ENCODE data around the gene HENMT1. TPM values are rescaled to one million over a fixed set of nuclear protein-coding genes. Genes with fewer than 3 reads are reported as not detected.
A peak's percentile ranks its signal among the peaks of the same experiment; 100 is the strongest.

The HENMT1 gene
- total and polyA plus RNA-seq, 9 of the 15 experiments (the other 6 are each of a cell fraction or from before 2014, with no cell fraction given) = not detected

GRCh38 chr1:108691942-108692723, 31.2 kb upstream of the HENMT1 start, which contains the start of gene PRPF38B (continued):
- TF ChIP-seq FOXP4 (CRISPR knock-in tag; IDR thresholded peaks at IDR 0.05; ENCODE audit: borderline replicate concordance) = no peak; the same call in 1 of the 2 replicates
- no peak; the same call in 1 of the 2 replicates for TF ChIP-seq SREBF1 (IDR thresholded peaks at IDR 0.05; ENCODE audit: borderline replicate concordance, low read depth, low read length)
- TF ChIP-seq ATF2 (CRISPR knock-in tag; IDR thresholded peaks at IDR 0.05) = no peak
- no peak for TF ChIP-seq ZNF445 (CRISPR knock-in tag; IDR thresholded peaks at IDR 0.05; ENCODE audit: low read depth)
- 0 out of 2 replicates have a peak, but pooled peaks have one; percentile 28 for TF ChIP-seq GATAD2A (IDR thresholded peaks at IDR 0.05)
- peak; percentile 85; the same call in 1 of the 2 replicates for TF ChIP-seq CHCHD3 (CRISPR knock-in tag; IDR thresholded peaks at IDR 0.05)
- TF ChIP-seq MITF (IDR thresholded peaks at IDR 0.05) = no peak
- no peak for TF ChIP-seq TAL1 (IDR thresholded peaks at IDR 0.05)
- peak; percentile 92 for TF ChIP-seq ZNF740 (CRISPR knock-in tag; IDR thresholded peaks at IDR 0.05)
- peak in 1 of 2 experiments; percentile 85; a peak in 2 of 4 replicates for TF ChIP-seq ZNF740 (tag; IDR thresholded peaks at IDR 0.05)
- peak; percentile 70 for TF ChIP-seq HMGN3 (IDR thresholded peaks at IDR 0.05; ENCODE audit: borderline replicate concordance, extremely low read depth, insufficient read length, low read depth, low read length)
- TF ChIP-seq ZNF165 (CRISPR knock-in tag; IDR thresholded peaks at IDR 0.05; ENCODE audit: borderline replicate concordance) = no peak
- TF ChIP-seq SOX6 (IDR thresholded peaks at IDR 0.05) = no peak; the same call in 1 of the 2 replicates
- no peak for TF ChIP-seq NFE2 (IDR thresholded peaks at IDR 0.05; ENCODE audit: low read depth)
- no peak for TF ChIP-seq CREB3 (tag; conservative IDR thresholded peaks at IDR 0.05; ENCODE audit: low read depth)
- no peak for TF ChIP-seq EZH2 (IDR thresholded peaks at IDR 0.05; ENCODE audit: borderline replicate concordance, low read depth, low read length)
- no peak for TF ChIP-seq KLF13 (tag; IDR thresholded peaks at IDR 0.05; ENCODE audit: borderline replicate concordance, low read depth)
- TF ChIP-seq, protein P1, sequence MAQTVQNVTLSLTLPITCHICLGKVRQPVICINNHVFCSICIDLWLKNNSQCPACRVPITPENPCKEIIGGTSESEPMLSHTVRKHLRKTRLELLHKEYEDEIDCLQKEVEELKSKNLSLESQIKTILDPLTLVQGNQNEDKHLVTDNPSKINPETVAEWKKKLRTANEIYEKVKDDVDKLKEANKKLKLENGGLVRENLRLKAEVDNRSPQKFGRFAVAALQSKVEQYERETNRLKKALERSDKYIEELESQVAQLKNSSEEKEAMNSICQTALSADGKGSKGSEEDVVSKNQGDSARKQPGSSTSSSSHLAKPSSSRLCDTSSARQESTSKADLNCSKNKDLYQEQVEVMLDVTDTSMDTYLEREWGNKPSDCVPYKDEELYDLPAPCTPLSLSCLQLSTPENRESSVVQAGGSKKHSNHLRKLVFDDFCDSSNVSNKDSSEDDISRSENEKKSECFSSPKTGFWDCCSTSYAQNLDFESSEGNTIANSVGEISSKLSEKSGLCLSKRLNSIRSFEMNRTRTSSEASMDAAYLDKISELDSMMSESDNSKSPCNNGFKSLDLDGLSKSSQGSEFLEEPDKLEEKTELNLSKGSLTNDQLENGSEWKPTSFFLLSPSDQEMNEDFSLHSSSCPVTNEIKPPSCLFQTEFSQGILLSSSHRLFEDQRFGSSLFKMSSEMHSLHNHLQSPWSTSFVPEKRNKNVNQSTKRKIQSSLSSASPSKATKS (CRISPR knock-in tag; IDR thresholded peaks at IDR 0.05) = no peak
